ENCODE measurements around the gene LSM11.
"Not testable (repeated sequence)": the region's sequence is repeated elsewhere in the genome, so short reads cannot be mapped to it uniquely, and the experiment has no call there.

The LSM11 gene

GRCh38 chr5:157743163-157744050 is at the start of gene LSM11:
Gene LSM11, plus strand, starts transcription at chr5:157743712. Its CDS starts 39 bp downstream, at chr5:157743751.
- DNase-seq: peak; percentile 89

- not testable (repeated sequence) for DNase-seq
Observed at GRCh38 chr5:157693816-157694215, 49.7 kb upstream of the LSM11 start.

- DNase-seq: not testable (repeated sequence)
Observed at GRCh38 chr5:157696154-157696553, 47.4 kb upstream of the LSM11 start.

- DNase-seq: not testable (repeated sequence)
Observed at GRCh38 chr5:157698674-157699073, 44.8 kb upstream of the LSM11 start.

- no peak for DNase-seq
Observed at GRCh38 chr5:157703736-157704135, 39.8 kb upstream of the LSM11 start.

- no peak for DNase-seq
Observed at GRCh38 chr5:157708866-157709265, 34.6 kb upstream of the LSM11 start.

GRCh38 chr5:157709346-157709745 is 34.2 kb upstream of the LSM11 start:
- no peak for DNase-seq

GRCh38 chr5:157710431-157710830 is 33.1 kb upstream of the LSM11 start:
- no peak for DNase-seq

GRCh38 chr5:157710882-157711281 is 32.6 kb upstream of the LSM11 start:
- DNase-seq: no peak

GRCh38 chr5:157713830-157714595 is 29.5 kb upstream of the LSM11 start:
- no peak for DNase-seq

- no peak for DNase-seq
Observed at GRCh38 chr5:157714596-157714864, 29.0 kb upstream of the LSM11 start.

GRCh38 chr5:157718519-157718918 is 25.0 kb upstream of the LSM11 start:
- DNase-seq: peak; percentile 71

- no peak for DNase-seq
Observed at GRCh38 chr5:157719245-157719644, 24.3 kb upstream of the LSM11 start.

GRCh38 chr5:157721159-157721558 is 22.4 kb upstream of the LSM11 start:
- DNase-seq: no peak

- not testable (repeated sequence) for DNase-seq
Observed at GRCh38 chr5:157722895-157723294, 20.6 kb upstream of the LSM11 start.

GRCh38 chr5:157726607-157727006 is 16.9 kb upstream of the LSM11 start:
- not testable (repeated sequence) for DNase-seq

GRCh38 chr5:157727858-157728257 is 15.7 kb upstream of the LSM11 start:
- DNase-seq: not testable (repeated sequence)

GRCh38 chr5:157729858-157730257 is 13.7 kb upstream of the LSM11 start:
- DNase-seq: no peak

GRCh38 chr5:157730900-157731271 is 12.6 kb upstream of the LSM11 start:
- no peak for DNase-seq

- peak; percentile 97 for DNase-seq
Observed at GRCh38 chr5:157731272-157732129, 12.0 kb upstream of the LSM11 start, which contains the start of gene THG1L. Gene THG1L, plus strand, starts transcription at chr5:157731420. Its CDS starts 21 bp downstream, at chr5:157731441.

- DNase-seq: no peak
Observed at GRCh38 chr5:157732130-157732514, 11.4 kb upstream of the LSM11 start.

GRCh38 chr5:157732596-157733262 is 10.8 kb upstream of the LSM11 start:
- no peak for DNase-seq

- no peak for DNase-seq
Observed at GRCh38 chr5:157734436-157734835, 9.1 kb upstream of the LSM11 start.

Measured in midbrain (tissue), 1 donor.